ENCODE measurements around the gene CACNA1G. TPM values are rescaled to one million over a fixed set of nuclear protein-coding genes. Genes with fewer than 3 reads are reported as not detected.

The CACNA1G gene
- total RNA-seq, 3 donors from 2014 or later = 0.32 to 2.6 (median 2.3) TPM

DNA sequence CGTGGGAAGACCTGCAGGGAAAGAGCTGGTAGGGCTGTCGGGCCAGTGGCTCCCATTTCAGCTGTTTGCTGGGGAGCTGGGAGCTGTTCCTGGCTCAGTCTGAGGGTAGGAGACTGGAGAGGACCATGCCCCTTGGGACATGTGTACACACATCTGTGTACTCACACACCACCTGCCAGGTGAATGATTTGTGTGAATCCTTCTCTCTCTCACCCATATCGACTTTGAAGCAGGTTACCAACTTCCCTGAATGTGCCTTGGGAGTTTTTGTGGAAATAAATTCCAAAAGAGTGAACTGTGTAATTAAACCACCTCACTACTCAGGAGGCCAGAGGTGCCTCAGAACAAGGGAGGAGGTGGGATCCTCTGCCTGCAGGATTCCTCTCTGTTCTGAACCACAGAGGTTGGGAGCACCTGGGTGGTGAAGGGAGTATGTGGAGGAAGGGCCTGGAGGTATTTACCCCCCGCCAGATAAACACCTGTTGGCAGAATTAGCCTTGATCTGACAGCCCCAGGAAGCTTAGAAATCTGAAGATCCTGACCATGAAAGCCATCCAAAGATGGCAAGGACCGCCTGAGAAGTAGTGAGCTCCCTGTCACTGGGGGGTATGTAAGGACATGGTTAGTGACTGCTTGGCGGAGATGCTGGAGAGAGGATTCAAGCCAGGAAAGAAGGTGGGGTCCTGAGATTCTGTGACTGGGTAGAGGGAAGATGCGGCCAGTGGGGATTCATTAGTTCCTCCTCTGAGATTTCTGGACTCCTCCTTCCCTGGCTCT, 77.5 kb downstream of the CACNA1G start:
- intact Hi-C loops (cut with DNase I; ENCODE audit: low total_unique reads) = loop anchor here (10.0 kb wide), 1 partner anchor 47 kb away; no protein-coding TSS in a partner anchor
- H3K4me3 ChIP-seq = peak overlapping the region in 1 of 3 donors; percentile 75
- peaks cover 13 to 25% of the 10 kb centered on the region in 2 donors for H3K4me1 ChIP-seq
- no peaks in the 10 kb centered on the region for H3K36me3 ChIP-seq
- peak overlapping the region; percentile 81 to 85 for H3K27ac ChIP-seq
- H3K27me3 ChIP-seq = no peaks in the 10 kb centered on the region
- H3K9me3 ChIP-seq = no peaks in the 10 kb centered on the region
- DNase-seq (ENCODE audit: low spot score in 2 of 2) = no peak
- no peak for TF ChIP-seq POLR2AphosphoS5 (IDR thresholded peaks at IDR 0.05)
- TF ChIP-seq POLR2A (IDR thresholded peaks at IDR 0.05) = no peak
- TF ChIP-seq, protein P1, sequence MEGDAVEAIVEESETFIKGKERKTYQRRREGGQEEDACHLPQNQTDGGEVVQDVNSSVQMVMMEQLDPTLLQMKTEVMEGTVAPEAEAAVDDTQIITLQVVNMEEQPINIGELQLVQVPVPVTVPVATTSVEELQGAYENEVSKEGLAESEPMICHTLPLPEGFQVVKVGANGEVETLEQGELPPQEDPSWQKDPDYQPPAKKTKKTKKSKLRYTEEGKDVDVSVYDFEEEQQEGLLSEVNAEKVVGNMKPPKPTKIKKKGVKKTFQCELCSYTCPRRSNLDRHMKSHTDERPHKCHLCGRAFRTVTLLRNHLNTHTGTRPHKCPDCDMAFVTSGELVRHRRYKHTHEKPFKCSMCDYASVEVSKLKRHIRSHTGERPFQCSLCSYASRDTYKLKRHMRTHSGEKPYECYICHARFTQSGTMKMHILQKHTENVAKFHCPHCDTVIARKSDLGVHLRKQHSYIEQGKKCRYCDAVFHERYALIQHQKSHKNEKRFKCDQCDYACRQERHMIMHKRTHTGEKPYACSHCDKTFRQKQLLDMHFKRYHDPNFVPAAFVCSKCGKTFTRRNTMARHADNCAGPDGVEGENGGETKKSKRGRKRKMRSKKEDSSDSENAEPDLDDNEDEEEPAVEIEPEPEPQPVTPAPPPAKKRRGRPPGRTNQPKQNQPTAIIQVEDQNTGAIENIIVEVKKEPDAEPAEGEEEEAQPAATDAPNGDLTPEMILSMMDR (IDR thresholded peaks at IDR 0.05) = no peak

DNA sequence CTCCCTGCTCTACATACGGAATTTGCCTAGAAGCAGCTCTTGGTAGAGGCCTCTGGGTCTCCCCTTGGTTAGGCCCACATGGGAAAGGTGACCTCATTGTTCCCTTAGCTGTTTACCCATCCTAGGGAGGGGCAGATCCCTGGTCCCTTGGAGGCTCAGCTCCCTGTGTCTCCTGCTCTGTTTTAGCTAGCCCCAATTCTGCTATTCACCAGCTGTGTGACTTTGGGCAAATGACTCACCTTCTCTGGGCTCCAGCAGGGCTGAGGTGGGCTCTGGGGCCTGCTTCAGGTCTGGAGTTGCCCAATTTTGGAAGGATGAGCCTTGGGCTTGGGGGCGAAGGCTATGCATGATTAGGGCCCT, 78.1 kb downstream of the CACNA1G start:
- Histone ChIP-seq H3K36me3 (no peaks in the 10 kb centered on the region), H3K4me3 (peak overlapping the region in 1 of 3 donors; percentile 41), H3K9me3 (no peaks in the 10 kb centered on the region), H3K27ac (peak overlapping the region; percentile 81 to 85), H3K4me1 (peaks cover 13 to 25% of the 10 kb centered on the region in 2 donors), H3K27me3 (no peaks in the 10 kb centered on the region)
- intact Hi-C loops (cut with DNase I; ENCODE audit: low total_unique reads) = loop anchor here (10.0 kb wide), 1 partner anchor 46 kb away; no protein-coding TSS in a partner anchor
- TF ChIP-seq POLR2A (IDR thresholded peaks at IDR 0.05) = no peak
- TF ChIP-seq, protein P1 (IDR thresholded peaks at IDR 0.05) = no peak
- DNase-seq (ENCODE audit: low spot score in 2 of 2) = no peak

- Histone ChIP-seq H3K4me3 (peak overlapping the region in 2 of 3 donors; percentile 6 to 41), H3K4me1 (peaks cover 13 to 25% of the 10 kb centered on the region in 2 donors), H3K9me3 (no peaks in the 10 kb centered on the region), H3K27me3 (no peaks in the 10 kb centered on the region), H3K36me3 (no peaks in the 10 kb centered on the region), H3K27ac (peak overlapping the region; percentile 81 to 85)
- peak; percentile 74 to 90 (median 88) for TF ChIP-seq POLR2AphosphoS5 (IDR thresholded peaks at IDR 0.05)
- TF ChIP-seq, protein P1 (IDR thresholded peaks at IDR 0.05) = no peak
- intact Hi-C loops (cut with DNase I; ENCODE audit: low total_unique reads) = loop anchor here (10.0 kb wide), 1 partner anchor 46 kb away; no protein-coding TSS in a partner anchor
- peak; percentile 95 to 97 for DNase-seq (ENCODE audit: low spot score in 2 of 2)
These were observed 78.6 kb downstream of the CACNA1G start for GRCh38 chr17:50638966-50639713.

DNA sequence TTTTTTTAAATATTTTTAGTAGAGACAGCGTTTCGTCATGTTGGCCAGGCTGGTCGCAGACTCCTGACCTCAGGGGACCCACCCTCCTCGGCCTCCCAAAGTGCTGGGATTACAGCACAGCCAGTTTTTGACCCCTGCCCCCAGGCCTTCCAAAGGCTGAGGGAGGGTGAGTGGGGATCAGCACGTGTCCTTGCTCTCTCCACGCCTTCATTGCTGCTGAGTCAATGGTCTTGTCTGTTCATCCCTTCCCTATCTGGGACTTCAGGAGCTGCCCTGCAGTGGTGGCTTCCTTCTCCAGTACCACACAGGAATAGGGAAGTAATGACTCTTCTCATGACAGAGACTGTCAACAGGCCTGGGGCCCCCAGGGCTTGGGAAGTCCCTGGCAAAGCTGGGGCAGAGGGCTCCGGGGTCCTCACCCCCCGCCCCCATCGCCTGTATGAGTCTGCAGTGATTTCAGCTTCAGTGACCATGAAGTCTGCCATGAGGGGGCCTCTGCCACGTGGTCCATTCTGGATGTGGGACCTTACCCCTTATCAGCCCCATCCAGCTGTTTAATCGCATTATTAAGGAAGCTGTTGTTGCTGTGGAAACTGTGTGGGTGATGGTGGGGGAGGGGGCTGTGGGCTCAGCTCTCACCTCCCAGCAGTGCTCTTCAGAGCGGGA, 80.3 kb downstream of the CACNA1G start:
- H3K27ac ChIP-seq = peak overlapping the region; percentile 81 to 85
- DNase-seq (ENCODE audit: low spot score in 2 of 2) = no peak
- no peaks in the 10 kb centered on the region for H3K9me3 ChIP-seq
- H3K4me1 ChIP-seq = peaks cover 9 to 25% of the 10 kb centered on the region in 2 donors
- no peak overlapping the region for H3K4me3 ChIP-seq
- intact Hi-C loops (cut with DNase I; ENCODE audit: low total_unique reads) = no loop called here
- no peaks in the 10 kb centered on the region for H3K27me3 ChIP-seq
- H3K36me3 ChIP-seq = no peaks in the 10 kb centered on the region
- TF ChIP-seq, protein P1 (IDR thresholded peaks at IDR 0.05) = no peak
- no peak for TF ChIP-seq POLR2AphosphoS5 (IDR thresholded peaks at IDR 0.05)
- TF ChIP-seq POLR2A (IDR thresholded peaks at IDR 0.05) = no peak

Data from breast epithelium (tissue), 4 donors.